Measurements from ENCODE around the gene IDH1.

Gene IDH1

DNA sequence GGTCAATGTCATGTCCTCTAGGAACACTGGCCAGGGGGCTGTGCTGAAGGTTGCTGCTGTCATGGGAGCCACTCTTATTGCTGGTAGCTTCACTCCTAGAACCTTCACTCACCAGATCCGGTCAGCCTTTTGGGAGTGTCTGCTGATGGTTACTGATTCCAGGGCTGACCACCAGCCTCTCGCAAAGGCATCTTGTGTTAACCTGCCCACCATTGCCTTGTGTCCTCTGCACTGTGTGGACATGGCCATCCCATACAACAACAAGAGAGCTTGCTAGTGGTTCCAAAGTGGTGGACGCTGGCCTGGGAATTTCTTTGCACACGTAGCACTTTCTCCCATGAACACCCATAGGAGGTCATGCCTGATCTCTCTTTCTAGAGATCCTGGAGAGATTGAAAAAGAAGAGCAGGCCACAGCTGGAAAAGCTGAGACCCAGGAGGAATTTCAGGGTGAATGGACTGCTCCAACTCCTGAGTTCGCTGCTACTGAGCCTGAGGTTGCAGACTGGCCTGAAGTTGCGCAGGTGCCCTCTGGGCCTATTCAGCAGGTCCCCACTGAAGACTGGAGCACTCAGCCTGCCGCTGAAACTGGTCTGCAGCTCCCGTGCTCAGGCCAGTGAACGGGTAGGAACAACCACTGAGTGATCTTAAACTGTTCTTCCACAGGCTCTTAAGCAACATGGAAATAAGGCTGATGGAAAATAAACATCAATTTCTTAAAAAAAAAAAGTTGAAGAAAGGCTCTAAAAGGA is 46.4 kb downstream of the IDH1 start:
- DNase-seq: no peak

GRCh38 chr2:208207769-208208168 is 47.1 kb downstream of the IDH1 start:
- no peak for DNase-seq

DNA sequence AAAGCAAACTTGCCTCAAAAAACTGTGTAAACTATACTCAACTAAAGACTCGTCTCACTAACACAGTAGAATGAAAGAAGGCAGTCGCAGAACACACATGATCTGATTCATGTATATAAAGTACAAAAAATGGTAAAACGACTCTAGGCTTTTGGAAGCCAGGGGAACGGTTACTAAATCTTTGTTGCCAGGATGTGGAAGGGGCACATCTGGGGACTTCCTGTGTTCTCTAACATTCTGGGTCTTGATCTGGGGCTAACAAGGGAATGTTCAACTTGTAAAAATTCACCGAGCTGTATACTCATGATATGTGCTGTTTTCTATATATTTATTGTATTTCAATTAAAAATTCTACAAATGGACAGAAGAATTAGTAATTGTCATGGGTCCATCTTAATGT is 50.7 kb downstream of the IDH1 start:
- no peak for DNase-seq

DNA sequence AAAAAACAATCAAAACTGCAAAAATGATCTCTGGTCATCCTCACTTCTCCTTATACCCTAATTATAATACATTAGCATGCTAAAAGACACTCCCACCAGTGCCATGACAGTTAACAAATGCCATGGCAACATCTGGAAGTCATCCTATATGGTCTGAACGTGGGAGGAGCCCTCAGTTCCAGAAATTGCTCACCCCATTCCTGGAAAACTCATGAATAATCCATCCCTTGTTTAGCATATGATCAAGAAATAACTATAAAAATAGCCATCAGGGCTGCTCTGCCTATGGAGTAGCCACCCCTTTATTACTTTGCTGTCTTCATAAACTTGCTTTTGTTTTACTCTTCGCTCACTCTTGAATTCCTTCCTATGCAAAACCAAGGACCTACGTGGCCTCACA is 59.3 kb downstream of the IDH1 start:
- DNase-seq: no peak

DNA sequence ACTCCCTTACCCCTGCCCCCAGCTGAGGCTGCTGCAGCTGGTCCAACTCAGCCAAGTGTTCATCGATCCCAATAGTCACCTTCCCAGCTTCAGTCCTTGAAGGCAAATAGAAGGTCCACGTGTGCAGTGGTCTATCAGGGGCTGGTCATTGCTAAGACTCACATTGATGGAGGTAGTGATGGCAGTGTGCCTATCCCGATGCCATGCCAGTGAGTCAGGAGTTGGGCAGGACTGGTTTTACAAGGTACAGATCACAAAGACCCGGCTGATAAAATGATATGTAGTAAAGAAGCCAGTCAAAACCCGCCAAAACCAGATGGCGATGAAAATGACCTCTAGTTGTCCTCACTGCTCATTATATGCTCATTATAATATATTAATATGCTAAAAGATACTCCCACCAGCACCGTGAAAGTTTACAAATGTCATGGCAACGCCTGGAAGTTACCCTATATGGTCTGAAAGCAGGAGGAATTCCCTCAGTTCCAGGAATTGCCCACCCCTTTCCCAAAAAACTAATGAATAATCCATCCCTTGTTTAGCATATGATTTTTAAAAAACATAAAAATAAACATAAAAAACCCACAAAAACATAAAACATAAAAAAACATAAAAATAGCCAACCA is 62.1 kb downstream of the IDH1 start:
- no peak for DNase-seq

- DNase-seq: no peak
Measured at GRCh38 chr2:208189810-208190503, 64.9 kb downstream of the IDH1 start, which contains the start of gene C2orf80. Gene C2orf80 (minus strand): TSS chr2:208190030. CDS start chr2:208186986, 3,044 bp downstream.

DNA sequence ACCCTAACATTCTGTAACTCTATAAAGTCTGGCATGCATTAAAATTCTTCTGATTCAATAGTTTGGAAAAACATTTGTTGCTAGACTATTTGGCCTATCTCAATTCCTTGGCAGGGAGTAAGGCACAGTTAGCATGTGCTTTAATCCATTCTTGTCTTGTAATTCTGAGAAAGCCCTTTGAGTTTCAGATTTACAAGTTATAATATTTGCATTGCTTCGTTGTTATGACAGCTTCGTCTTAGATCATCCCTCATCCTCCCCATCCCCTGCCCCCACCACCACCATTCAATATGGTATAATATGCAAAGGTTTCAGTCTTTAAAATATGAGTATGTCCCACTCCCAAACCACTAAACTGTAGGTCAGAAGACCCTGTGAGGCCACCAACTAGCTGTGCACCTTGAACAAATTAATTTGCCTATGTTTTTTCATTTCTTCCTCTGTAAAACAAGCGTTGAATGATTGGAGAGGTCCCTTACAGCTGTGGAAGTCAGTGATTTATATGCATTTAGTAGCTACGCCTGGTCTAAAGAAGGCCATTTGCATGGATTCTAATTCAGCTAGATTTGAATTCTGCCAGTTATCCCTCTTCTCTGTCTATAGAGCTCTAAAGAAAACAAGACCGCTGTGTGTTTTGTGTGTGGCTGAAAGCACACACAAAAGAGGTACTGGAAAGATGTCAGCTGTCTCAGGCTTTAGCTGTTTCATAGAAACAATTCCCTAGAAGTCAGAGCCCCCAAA is 65.6 kb downstream of the IDH1 start:
- no peak for DNase-seq

- no peak for DNase-seq
Measured at GRCh38 chr2:208186893-208187292, 68.0 kb downstream of the IDH1 start.

- DNase-seq: no peak
Measured at GRCh38 chr2:208186465-208186864, 68.4 kb downstream of the IDH1 start.

Data from stimulated activated naive CD4-positive, alpha-beta T cell treated with Interleukin-2 at 50 U/mL for 16 hours (primary cell).